GM12891 (cell line): ENCODE data around the gene DOCK2.

ENCODE experiments used
- POLR2A ChIP-seq: IDR thresholded peaks from 2 replicates; pipeline ENCODE4 v1.6.1; 2011; ENCODE audit warnings: low read depth, low read length, control low read depth
- POLR2AphosphoS5 ChIP-seq: IDR thresholded peaks from 2 replicates; pipeline ENCODE4 v1.6.1; 2011; ENCODE audit warnings: low read depth, low read length, control low read depth
- POU2F2 ChIP-seq: IDR thresholded peaks from 2 replicates; pipeline ENCODE4 v1.6.1; 2011; ENCODE audit warnings: low read depth, mild to moderate bottlenecking, control low read depth, low read length, moderate library complexity
- SPI1 ChIP-seq: IDR thresholded peaks from 2 replicates; pipeline ENCODE4 v1.6.1; 2011; ENCODE audit warnings: low read depth, low read length, control low read depth
- TAF1 ChIP-seq: IDR thresholded peaks from 2 replicates; pipeline ENCODE4 v1.6.1; 2011; ENCODE audit warnings: low read depth, low read length, control low read depth

GRCh38 chr5:169832304-169832703 lies 195.2 kb downstream of the DOCK2 start:
- no peak for TF ChIP-seq POLR2A
- TF ChIP-seq POLR2AphosphoS5, result no peak
- no peak for TF ChIP-seq TAF1
- no peak for TF ChIP-seq SPI1
- TF ChIP-seq POU2F2, result no peak
